GM19099 (cell line): ENCODE results near the gene ASTN2.

Source experiments
- POLR2A ChIP-seq: IDR thresholded peaks from 3 replicates; pipeline ENCODE4 v1.6.1; 2011; ENCODE audit warnings: low read depth; ENCODE audit not compliant: insufficient read length; ENCODE audit errors: extremely low read depth

Gene ASTN2

DNA sequence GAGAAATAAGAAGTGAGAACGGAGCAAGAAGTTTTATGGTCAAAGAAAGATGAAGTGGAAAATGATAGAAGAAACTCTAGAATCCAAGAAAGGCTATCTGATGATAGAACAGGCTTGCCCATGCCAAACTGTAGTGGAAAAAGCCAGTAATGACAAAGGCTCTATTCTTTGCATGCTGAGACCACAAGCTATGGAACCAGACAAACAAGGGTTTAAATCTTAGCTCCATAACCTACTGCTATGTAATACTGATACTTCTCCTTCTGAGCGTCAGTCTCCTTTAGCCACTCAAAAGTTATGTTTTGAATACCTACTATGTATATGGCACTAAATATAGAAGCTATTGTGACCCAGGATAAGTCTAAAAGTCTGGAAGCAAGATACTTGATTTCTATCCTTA lies 778.9 kb downstream of the ASTN2 start:
- TF ChIP-seq POLR2A, result no peak

DNA sequence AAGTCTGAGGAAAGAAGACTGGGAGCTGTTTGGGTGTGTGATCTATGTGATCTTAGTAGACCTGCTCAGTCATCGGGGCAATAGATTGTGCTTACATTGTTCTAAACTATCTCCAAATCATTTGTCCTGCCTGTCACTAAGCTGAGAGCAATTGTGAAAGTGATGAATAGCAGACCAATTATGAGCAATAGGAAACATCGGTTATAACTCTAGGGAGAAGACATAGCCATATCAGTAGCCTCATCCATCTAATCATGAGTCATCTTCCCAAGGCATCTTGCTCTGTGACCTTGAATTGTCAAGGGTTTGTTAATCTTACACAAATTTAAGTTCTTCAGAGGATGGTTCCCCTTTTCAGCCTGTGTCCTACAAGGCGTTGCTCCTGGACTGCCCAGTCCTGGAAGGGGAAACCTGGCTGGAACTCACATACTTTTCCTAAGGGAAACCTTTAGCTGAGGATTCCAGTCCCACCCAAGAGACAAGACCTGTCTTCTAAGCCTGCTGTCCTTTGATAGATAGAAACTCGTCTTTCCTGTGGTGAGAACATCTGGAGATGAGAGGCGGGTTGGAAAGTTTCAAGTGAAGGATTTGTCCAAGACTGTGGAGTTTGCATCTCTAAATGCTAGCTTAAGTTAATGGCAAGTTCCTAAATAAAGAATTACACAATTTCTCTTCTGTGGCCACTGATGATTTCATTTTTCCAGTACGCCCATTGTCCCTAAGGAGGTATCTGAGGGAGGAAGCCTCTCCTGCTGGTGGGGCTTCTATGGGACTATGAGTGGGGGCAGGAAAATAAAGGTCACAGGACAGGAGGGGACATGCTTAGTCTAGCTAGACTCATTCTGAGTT lies 781.6 kb downstream of the ASTN2 start:
- TF ChIP-seq POLR2A, result no peak

DNA sequence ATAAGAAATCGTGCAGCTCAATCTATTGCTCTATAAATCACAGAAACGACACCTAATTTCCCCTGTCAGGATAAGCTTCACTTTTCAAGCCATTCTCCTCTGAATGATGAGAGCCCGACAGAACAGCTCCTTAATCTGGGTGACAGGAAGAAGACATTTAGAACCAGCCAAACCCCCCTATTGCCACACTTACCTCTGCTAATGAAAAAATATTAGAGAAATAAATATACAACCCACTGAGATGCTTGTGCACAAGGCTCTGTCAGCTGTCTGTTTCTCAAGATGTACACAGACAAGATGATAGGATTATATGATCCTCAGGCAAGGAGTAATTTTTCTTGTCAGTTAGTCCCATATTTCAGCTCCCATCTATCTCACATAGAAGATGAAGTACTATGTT lies 785.2 kb downstream of the ASTN2 start:
- no peak for TF ChIP-seq POLR2A

DNA sequence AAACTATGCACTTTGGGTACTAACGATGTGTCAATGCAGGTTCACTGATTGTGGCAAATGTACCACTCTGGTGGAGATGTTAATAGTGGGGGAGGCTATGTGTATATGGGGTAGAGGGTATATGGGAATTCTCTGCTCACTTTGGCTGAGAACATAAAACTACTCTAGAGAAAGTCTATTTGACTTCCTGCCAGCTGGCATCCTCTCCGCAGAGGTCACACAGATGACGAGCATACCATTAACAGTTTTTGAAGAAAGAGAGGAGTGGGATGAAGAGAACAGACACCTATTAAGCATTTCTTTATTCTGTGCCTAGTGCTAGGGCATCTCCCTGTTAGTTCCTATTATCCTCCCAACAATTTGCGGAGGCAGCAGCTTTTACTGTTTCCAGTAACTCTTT lies 786.1 kb downstream of the ASTN2 start:
- TF ChIP-seq POLR2A, result no peak

DNA sequence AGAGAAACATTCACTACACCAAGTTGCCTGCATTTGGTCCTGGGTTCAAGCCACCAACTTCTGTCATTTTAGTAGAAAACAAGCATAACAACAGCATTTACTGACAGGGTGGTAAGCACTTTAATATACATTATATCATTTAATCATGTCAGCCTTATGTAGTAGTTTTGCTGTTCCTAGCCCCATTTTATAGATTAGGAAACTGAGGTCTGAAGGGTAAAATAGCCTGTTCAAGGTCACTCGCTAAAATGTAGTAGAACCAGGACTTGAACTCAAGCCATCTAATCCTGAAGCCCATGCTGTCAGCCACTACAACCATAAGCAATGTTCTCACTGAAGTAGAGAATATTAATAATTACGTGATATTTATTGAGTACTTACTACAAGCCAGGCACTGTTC lies 787.4 kb downstream of the ASTN2 start:
- no peak for TF ChIP-seq POLR2A

DNA sequence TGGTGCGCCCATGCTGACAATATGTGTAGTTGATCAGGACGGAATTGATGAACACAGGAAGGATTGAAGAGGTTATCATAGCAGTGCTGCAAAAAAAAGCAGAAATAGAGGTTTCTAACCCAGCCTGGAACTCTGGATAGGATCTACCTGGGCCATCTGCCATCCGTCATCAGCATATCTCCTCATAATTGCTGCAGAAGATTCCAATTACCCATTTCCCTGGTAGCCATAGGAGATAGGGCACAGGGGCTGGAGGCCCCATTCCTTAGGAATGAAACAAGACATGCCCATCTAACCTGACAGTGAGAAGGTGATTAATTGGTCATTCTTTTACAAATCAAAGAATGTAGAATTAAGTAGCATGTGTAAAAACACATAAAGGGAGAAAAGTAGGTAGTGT lies 788.1 kb downstream of the ASTN2 start:
- TF ChIP-seq POLR2A, result no peak

DNA sequence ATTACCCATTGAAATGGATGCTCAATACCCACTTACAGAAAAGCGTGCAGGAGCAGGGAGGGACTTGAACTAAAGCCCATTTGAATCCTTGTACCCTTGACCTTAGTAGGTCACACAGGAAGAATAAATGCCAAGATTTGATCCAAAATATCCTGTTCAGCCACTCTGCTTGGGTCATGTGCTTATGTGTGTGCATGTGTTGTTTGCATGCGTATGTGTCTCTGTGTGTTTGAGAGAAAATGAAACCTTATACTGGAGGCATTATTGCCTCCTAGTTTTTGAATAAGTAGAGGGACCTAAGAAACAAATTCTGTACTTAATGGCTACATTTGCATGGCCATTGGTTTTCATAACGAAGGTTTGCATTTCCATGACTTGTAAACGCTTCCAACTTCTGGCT lies 791.1 kb downstream of the ASTN2 start:
- TF ChIP-seq POLR2A, result no peak

DNA sequence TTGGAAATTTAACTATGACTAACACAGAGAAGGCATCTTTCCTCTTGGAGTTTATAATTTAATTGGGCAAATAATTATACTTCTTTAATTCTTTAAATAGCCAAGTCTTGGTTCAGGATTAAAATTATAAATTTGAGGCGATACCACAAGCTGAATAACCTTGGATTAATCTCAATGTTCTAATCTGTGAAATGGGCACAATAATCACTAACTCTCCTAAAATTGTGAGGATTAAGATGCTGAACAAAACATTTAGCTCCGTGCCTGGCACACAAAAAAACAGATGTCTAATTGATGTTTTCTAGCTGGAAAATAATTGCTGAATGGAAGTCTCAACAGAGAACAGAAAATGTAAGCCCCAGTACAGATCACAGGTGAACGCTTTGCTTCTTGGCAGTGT lies 797.5 kb downstream of the ASTN2 start:
- TF ChIP-seq POLR2A, result no peak

DNA sequence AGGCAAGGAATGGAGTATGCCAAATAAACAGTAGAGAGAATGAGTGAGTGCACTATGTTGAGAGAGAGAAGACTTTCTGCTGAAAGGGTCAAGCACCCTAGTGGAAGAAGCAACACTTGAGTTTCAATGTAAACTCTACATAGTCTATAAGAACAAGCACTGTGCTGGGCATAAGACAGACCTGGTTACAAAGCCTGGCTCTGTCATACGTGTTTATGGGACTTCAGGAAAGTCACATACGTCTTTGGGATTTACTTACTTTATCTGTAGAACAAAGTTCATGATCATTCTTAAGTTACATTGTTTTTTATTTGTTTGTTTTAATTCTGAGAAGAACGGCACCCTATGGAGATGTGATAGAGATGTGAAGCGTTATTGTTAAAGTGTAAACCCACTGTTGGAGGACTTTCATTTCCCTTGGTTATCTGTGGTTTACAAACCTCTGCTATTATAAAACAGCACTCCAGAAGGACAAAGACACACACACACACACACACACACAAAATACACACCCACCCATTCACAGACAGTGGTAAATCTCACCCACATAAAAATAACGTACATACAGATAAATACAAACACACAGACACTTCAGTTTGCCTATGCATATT lies 798.4 kb downstream of the ASTN2 start:
- no peak for TF ChIP-seq POLR2A

DNA sequence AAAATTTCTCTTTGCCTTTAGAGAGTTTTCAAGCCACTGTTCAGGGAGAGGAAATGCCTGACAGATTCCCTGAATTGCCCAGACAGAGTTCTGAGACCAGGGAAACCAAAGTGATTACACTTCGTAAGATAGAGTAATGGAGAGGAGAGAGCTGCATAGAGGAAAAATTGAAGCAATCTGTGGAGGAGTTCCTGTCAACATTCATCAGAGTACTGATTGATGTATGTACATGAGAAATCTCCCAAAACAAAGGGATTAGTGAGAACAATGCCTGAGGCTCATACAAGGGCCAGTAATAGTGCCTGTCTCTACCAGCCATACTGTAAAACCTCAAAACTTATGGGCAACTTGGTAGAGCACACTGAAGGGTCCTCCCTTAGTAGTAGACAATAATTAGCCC lies 806.8 kb downstream of the ASTN2 start:
- no peak for TF ChIP-seq POLR2A

DNA sequence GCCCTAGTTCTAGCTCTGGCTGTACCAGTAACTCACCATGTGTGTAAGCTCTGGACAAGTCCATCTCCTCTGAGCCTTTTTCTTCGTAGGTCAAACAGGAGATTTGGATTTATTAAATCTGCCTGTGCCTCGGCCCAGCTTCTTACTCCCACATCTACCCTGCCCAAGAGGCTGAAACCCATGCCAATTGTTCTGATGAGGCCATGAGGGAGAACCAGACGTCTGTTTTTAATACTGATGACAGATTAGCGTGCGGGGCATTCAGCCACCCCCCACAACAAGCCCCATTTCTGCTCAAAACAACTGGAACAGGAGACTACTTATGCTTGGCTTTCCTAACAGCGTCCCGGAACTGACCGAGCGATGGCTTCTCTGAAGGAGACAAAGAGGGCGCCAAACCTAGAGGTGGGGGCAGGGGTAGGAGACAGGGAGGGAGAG lies 808.9 kb downstream of the ASTN2 start:
- no peak for TF ChIP-seq POLR2A

DNA sequence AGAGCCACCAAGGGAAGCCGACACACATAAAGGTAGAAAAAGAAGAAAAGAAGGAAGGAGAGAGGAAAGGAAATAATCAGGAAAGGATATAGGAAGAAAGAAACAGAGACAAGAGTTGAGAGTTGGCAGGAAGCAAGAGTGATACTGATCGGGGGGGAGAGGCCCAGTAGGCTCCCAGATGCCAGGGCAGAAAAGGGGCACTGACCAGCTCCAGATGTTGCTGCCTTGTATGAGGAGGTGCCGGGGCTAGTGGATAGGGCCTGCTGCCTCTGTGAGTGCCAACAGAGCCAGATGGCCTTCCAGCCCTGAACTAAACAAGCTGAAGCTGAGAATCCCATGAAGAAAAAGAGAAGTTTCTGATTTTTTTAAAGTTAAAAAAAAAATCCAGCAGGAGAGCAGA lies 809.8 kb downstream of the ASTN2 start:
- no peak for TF ChIP-seq POLR2A

DNA sequence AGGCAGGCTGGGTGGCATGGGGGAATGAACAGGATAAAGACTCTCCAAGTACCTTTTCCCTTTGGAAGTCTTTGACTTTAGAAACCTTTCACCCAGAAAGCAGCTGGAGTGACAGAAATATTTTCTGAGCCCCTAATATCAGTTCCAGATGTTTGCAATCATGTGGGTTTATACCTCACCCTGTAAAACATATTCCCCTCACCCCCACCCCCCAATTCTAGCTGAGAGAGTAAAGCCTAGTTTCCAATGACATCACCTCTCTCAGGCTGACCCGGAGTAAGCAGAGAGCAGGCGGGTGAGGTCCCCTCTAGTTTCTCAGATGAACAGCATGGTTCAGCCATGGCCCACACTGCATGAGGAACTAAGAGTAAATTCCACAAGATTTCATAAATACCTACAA lies 810.6 kb downstream of the ASTN2 start:
- no peak for TF ChIP-seq POLR2A

DNA sequence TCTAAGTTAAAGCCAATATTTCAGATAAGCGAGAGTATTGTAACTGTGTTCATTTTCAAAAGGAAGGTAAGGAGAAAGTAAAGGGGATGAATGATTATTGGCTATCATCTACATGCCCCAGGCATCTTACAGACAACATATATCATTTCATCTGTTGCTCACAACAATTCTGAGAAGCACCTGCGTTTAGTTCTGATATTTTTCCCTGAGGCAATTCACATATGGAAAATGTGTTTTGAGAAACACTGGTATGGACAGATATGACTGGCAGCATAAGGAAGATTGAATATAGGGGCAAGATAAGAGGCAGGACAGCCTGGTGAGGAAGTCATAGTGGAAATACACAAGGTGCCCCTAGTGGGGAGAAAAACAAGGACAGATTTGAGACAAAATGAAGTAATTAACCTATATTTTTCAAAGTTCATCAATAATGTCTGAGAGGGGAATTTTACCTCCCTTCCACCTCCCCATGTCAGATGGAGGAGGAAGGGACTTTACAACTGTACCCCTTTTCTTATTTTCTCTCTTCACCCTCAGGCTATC lies 815.4 kb downstream of the ASTN2 start:
- no peak for TF ChIP-seq POLR2A

DNA sequence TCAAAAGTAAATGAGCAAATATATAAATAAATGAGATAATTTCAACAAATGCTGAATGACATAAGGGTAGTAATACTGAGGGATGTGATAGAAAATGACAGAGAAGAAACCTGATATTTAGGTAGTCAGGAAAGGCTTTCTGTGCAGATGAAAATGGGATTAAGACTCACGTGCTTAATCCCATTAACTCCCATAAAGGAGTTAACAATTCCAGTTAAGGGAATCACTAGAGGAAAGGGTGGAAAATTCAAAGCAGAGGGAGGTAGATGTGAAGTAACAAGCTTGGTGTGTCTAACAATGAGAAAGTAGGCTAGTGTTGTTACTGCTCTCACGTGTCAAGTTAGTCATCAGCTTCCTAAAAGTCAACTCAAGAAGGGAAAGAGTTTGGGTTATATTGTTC lies 818.2 kb downstream of the ASTN2 start:
- TF ChIP-seq POLR2A, result no peak

DNA sequence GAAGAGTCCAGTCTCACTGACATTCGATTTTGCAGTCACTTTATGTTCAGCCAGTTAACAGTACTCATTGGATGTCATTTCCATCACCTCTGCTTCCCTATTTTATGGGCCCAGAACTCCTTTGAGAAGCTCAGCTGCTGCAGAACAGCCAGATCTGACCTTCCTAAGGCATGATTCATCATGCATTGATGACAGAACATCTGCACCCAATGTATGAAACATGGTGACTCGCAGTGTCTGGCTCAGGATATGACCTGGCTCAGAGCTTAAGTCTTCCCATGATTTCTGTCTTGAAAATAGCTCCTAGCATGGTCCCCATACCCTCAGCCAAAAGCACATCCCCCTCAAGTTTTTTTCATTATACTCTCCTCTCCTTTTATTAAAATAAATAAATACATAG lies 820.3 kb downstream of the ASTN2 start:
- TF ChIP-seq POLR2A, result no peak
